Measurements from ENCODE around the gene EGFL8.

The EGFL8 gene

DNA sequence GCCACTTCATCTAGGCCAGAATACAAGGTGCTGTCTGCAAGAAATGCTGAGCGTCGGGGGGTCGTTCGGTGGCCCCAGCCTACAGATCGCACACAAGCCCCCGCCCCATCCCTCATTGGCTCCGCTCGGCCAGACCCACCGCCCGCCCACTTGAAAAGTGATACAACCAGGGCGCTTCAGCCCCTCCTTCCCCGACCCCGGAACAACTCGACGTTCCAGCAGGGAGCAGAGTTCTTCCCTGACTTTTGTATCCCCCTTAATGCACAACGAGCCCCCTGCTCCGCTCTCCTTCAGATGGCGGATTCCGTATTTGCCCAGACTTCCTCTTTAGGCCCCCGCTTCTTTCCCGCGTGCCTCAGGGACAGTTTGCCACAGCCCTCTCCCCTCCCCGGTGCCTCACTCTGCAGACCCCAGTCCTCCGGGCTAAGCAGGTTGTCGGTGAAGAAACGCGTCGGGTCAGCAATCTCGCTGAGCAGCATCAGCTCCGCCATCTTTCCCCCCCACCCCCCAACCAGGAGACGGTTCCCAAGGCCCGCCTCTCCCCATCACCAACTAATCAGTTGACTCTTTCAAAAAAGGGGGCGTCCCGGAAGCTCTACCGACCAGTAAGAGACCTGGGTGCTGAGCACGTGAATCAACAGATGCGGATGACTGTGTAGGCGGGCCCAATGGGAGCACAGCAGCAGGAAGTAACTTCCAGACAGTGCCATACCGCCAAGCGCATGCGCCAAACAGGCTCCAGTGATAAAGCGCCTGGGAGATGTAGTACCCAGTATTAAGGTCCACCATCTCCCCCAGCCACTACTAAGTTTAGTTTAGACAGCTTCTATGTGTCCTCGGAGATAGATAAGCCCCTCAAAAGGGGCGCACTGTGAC, 36.4 kb upstream of the EGFL8 start, which contains the start of gene ATF6B:
Gene ATF6B, minus strand, starts transcription at position 530 of the 876 bp plus-strand sequence. Its CDS starts 39 bp downstream, at position 491.
- no peaks in the 10 kb centered on the region for H3K9me3 ChIP-seq (ENCODE audit: control insufficient read depth in 2 of 2, low read length in 2 of 2)
- peak within 1 kb of the TSS; percentile 81 to 87 for H3K27ac ChIP-seq (ENCODE audit: low read depth in 2 of 2, low read length in 2 of 2)
- H3K4me3 ChIP-seq (ENCODE audit: low read length in 2 of 2): peak within 1 kb of the TSS; percentile 99
- no peaks in the 10 kb centered on the region for H3K27me3 ChIP-seq (ENCODE audit: control insufficient read depth in 2 of 2, insufficient read depth in 2 of 2, low read length in 2 of 2)
- peaks cover 20 to 27% of the 10 kb centered on the region in 2 donors for H3K36me3 ChIP-seq (ENCODE audit: control insufficient read depth in 2 of 2, insufficient read depth in 2 of 2, low read length in 2 of 2)
- peak within 1 kb of the TSS; percentile 95 to 98 for H3K9ac ChIP-seq (ENCODE audit: low read depth in 1 of 2, low read length in 2 of 2)
- peaks cover 25% of the 10 kb centered on the region in 2 donors for H3K4me1 ChIP-seq (ENCODE audit: control insufficient read depth in 2 of 2, insufficient read depth in 2 of 2, low read length in 2 of 2)

GRCh38 chr6:32128751-32129296, 35.6 kb upstream of the EGFL8 start:
- peaks cover 25% of the 10 kb centered on the region in 2 donors for H3K4me1 ChIP-seq (ENCODE audit: control insufficient read depth in 2 of 2, insufficient read depth in 2 of 2, low read length in 2 of 2)
- peaks cover 19 to 25% of the 10 kb centered on the region in 2 donors for H3K36me3 ChIP-seq (ENCODE audit: control insufficient read depth in 2 of 2, insufficient read depth in 2 of 2, low read length in 2 of 2)
- peak overlapping the region; percentile 74 to 91 for H3K4me3 ChIP-seq (ENCODE audit: low read length in 2 of 2)
- no peaks in the 10 kb centered on the region for H3K9me3 ChIP-seq (ENCODE audit: control insufficient read depth in 2 of 2, low read length in 2 of 2)
- no peak overlapping the region for H3K9ac ChIP-seq (ENCODE audit: low read depth in 1 of 2, low read length in 2 of 2)
- H3K27me3 ChIP-seq (ENCODE audit: control insufficient read depth in 2 of 2, insufficient read depth in 2 of 2, low read length in 2 of 2): no peaks in the 10 kb centered on the region
- H3K27ac ChIP-seq (ENCODE audit: low read depth in 2 of 2, low read length in 2 of 2): peak overlapping the region; percentile 20 to 26

DNA sequence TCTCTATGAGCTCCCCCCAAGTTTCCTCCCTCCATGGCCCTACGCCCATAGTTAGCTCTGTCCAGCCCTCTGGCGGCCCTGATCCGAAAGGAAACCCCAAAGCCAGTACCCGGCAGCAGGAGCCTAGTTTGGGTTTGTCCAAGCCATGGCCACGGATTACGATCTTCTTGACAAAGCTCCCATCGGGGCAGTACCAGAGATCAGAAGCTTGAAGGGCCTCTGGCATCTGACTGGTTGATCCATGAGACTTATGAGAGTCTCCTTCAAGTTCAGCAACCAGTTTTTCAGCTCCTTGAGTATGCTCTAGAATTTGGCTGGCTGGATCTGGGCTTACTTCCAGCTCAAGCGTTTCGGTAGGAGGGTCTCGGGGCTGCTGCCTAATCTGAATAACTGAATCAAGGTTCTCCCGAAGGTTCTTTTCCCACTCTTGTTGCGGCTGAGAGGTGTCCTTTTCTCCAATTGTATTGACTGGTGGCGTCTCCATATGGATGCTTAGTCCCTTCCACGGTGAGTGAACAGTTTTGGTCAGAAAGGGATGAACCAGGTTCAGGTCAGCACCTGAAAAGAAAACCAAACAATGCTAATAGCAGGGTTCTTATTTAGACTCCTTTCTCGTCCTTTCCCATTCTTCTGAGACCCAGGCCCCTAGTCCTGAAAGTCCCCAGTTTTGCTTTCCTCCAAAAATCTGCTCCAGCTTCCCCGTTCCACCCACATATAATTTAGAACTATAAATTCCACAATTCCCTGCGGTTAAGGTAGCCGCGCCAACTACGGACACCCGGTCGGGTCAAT, 34.9 kb upstream of the EGFL8 start:
- Histone ChIP-seq H3K4me1 (ENCODE audit: control insufficient read depth in 2 of 2, insufficient read depth in 2 of 2, low read length in 2 of 2) (peaks cover 25% of the 10 kb centered on the region in 2 donors), H3K36me3 (ENCODE audit: control insufficient read depth in 2 of 2, insufficient read depth in 2 of 2, low read length in 2 of 2) (peaks cover 12 to 18% of the 10 kb centered on the region in 2 donors), H3K9ac (ENCODE audit: low read depth in 1 of 2, low read length in 2 of 2) (peak overlapping the region; percentile 63 to 79), H3K9me3 (ENCODE audit: control insufficient read depth in 2 of 2, low read length in 2 of 2) (no peaks in the 10 kb centered on the region), H3K4me3 (ENCODE audit: low read length in 2 of 2) (peak overlapping the region; percentile 74 to 91), H3K27me3 (ENCODE audit: control insufficient read depth in 2 of 2, insufficient read depth in 2 of 2, low read length in 2 of 2) (peaks cover 0 to 1% of the 10 kb centered on the region in 2 donors), H3K27ac (ENCODE audit: low read depth in 2 of 2, low read length in 2 of 2) (peak overlapping the region; percentile 91 to 93)

DNA sequence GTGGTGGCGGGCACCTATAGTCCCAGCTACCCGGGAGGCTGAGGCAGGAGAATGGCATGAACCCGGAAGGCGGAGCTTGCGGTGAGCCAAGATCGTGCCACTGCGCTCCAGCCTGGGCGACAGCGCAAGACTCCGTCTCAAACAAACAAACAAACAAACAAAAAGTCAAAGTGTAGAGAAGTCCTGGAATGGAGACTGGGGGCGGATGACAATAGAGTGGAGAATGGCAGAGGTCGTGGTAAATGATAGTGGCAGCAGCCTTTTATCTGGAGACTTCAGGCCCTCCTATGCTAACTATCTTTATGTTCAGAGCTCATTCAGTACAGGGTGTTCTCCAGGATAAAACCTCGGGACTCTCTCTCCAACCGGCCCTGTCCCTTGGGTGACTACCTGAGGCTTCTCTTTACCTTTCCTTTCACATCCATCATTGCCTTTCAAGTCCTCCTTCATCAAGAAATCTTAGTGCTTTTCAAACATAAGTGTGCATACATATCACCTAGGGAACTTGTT, 32.9 kb upstream of the EGFL8 start:
- H3K9ac ChIP-seq (ENCODE audit: low read depth in 1 of 2, low read length in 2 of 2): no peak overlapping the region
- H3K4me1 ChIP-seq (ENCODE audit: control insufficient read depth in 2 of 2, insufficient read depth in 2 of 2, low read length in 2 of 2): peaks cover 25% of the 10 kb centered on the region in 2 donors
- H3K27ac ChIP-seq (ENCODE audit: low read depth in 2 of 2, low read length in 2 of 2): no peak overlapping the region
- H3K27me3 ChIP-seq (ENCODE audit: control insufficient read depth in 2 of 2, insufficient read depth in 2 of 2, low read length in 2 of 2): peaks cover 0 to 1% of the 10 kb centered on the region in 2 donors
- H3K4me3 ChIP-seq (ENCODE audit: low read length in 2 of 2): no peak overlapping the region
- peaks cover under 1 to 5% of the 10 kb centered on the region in 2 donors for H3K36me3 ChIP-seq (ENCODE audit: control insufficient read depth in 2 of 2, insufficient read depth in 2 of 2, low read length in 2 of 2)
- H3K9me3 ChIP-seq (ENCODE audit: control insufficient read depth in 2 of 2, low read length in 2 of 2): no peaks in the 10 kb centered on the region

- Histone ChIP-seq H3K4me1 (ENCODE audit: control insufficient read depth in 2 of 2, insufficient read depth in 2 of 2, low read length in 2 of 2) (peaks cover 19% of the 10 kb centered on the region in 2 donors), H3K9me3 (ENCODE audit: control insufficient read depth in 2 of 2, low read length in 2 of 2) (no peaks in the 10 kb centered on the region), H3K27me3 (ENCODE audit: control insufficient read depth in 2 of 2, insufficient read depth in 2 of 2, low read length in 2 of 2) (peaks cover 0 to 1% of the 10 kb centered on the region in 2 donors), H3K4me3 (ENCODE audit: low read length in 2 of 2) (no peak overlapping the region), H3K36me3 (ENCODE audit: control insufficient read depth in 2 of 2, insufficient read depth in 2 of 2, low read length in 2 of 2) (no peaks in the 10 kb centered on the region), H3K27ac (ENCODE audit: low read depth in 2 of 2, low read length in 2 of 2) (no peak overlapping the region), H3K9ac (ENCODE audit: low read depth in 1 of 2, low read length in 2 of 2) (no peak overlapping the region)
These were observed 32.3 kb upstream of the EGFL8 start for GRCh38 chr6:32132110-32132509.

GRCh38 chr6:32133786-32134185, 30.6 kb upstream of the EGFL8 start:
- Histone ChIP-seq H3K4me1 (ENCODE audit: control insufficient read depth in 2 of 2, insufficient read depth in 2 of 2, low read length in 2 of 2) (peaks cover 9 to 10% of the 10 kb centered on the region in 2 donors), H3K27ac (ENCODE audit: low read depth in 2 of 2, low read length in 2 of 2) (no peak overlapping the region), H3K36me3 (ENCODE audit: control insufficient read depth in 2 of 2, insufficient read depth in 2 of 2, low read length in 2 of 2) (no peaks in the 10 kb centered on the region), H3K9me3 (ENCODE audit: control insufficient read depth in 2 of 2, low read length in 2 of 2) (no peaks in the 10 kb centered on the region), H3K27me3 (ENCODE audit: control insufficient read depth in 2 of 2, insufficient read depth in 2 of 2, low read length in 2 of 2) (peaks cover 0 to 1% of the 10 kb centered on the region in 2 donors), H3K9ac (ENCODE audit: low read depth in 1 of 2, low read length in 2 of 2) (no peak overlapping the region), H3K4me3 (ENCODE audit: low read length in 2 of 2) (no peak overlapping the region)

DNA sequence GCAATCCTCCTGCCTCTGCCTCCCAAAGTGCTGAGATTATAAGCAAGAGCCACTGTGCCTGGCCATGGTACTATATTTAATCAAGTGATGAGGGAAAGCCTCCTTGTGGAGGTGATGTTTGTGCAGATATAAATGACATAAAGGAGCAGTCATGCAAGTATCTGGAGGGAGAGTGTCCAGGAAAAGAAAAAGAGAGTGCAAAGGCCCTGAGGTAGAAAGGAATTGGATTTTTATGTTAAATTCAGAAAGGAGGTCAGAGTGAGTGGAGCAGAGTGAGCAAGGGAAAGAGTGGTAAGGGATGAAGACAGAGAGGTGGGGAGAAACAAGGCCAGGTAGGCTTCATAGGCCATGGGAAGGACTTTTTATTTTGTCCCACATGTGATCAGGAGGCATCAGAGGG, 26.9 kb upstream of the EGFL8 start:
- no peak overlapping the region for H3K9ac ChIP-seq (ENCODE audit: low read depth in 1 of 2, low read length in 2 of 2)
- H3K36me3 ChIP-seq (ENCODE audit: control insufficient read depth in 2 of 2, insufficient read depth in 2 of 2, low read length in 2 of 2): no peaks in the 10 kb centered on the region
- H3K9me3 ChIP-seq (ENCODE audit: control insufficient read depth in 2 of 2, low read length in 2 of 2): no peaks in the 10 kb centered on the region
- H3K4me1 ChIP-seq (ENCODE audit: control insufficient read depth in 2 of 2, insufficient read depth in 2 of 2, low read length in 2 of 2): peaks cover 0 to 4% of the 10 kb centered on the region in 2 donors
- peaks cover 0 to 1% of the 10 kb centered on the region in 2 donors for H3K27me3 ChIP-seq (ENCODE audit: control insufficient read depth in 2 of 2, insufficient read depth in 2 of 2, low read length in 2 of 2)
- H3K27ac ChIP-seq (ENCODE audit: low read depth in 2 of 2, low read length in 2 of 2): no peak overlapping the region
- H3K4me3 ChIP-seq (ENCODE audit: low read length in 2 of 2): no peak overlapping the region

- Histone ChIP-seq H3K4me3 (ENCODE audit: low read length in 2 of 2) (no peak overlapping the region), H3K27ac (ENCODE audit: low read depth in 2 of 2, low read length in 2 of 2) (no peak overlapping the region), H3K9ac (ENCODE audit: low read depth in 1 of 2, low read length in 2 of 2) (no peak overlapping the region), H3K4me1 (ENCODE audit: control insufficient read depth in 2 of 2, insufficient read depth in 2 of 2, low read length in 2 of 2) (peaks cover 3 to 4% of the 10 kb centered on the region in 2 donors), H3K9me3 (ENCODE audit: control insufficient read depth in 2 of 2, low read length in 2 of 2) (no peaks in the 10 kb centered on the region), H3K36me3 (ENCODE audit: control insufficient read depth in 2 of 2, insufficient read depth in 2 of 2, low read length in 2 of 2) (no peaks in the 10 kb centered on the region), H3K27me3 (ENCODE audit: control insufficient read depth in 2 of 2, insufficient read depth in 2 of 2, low read length in 2 of 2) (no peaks in the 10 kb centered on the region)
These were observed 24.8 kb upstream of the EGFL8 start for GRCh38 chr6:32139590-32139989.

DNA sequence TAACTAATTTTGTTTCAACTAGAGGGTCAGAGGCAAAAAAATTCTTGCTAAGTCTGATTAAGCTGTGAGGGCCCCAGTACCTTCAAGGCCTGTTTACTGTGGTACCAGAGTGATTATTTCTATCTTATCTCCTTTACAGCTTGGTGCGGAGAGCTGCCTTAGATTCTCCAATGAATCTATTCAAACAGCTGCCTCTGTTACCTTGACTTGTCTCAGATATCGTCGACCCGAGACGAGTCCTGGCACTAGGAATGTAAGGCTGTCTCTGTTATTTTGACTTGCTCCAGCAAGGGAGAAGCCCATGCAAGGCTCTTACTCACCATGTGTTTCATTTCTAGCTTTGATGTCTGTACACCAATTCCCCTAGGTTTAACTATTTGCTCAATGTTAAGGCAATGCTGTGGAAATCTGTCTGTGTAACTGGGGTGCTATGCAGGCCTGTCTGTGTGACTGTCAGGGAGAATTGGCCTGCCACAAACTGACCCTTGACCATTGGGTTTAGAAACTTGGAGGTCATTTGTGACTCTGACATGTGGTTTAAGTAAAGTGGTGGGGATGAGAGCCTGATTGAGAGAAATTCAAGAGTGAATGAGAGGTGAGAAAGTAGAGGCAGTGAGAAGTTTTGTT, 23.9 kb upstream of the EGFL8 start:
- H3K4me3 ChIP-seq (ENCODE audit: low read length in 2 of 2): no peak overlapping the region
- H3K36me3 ChIP-seq (ENCODE audit: control insufficient read depth in 2 of 2, insufficient read depth in 2 of 2, low read length in 2 of 2): no peaks in the 10 kb centered on the region
- H3K4me1 ChIP-seq (ENCODE audit: control insufficient read depth in 2 of 2, insufficient read depth in 2 of 2, low read length in 2 of 2): peaks cover 3 to 4% of the 10 kb centered on the region in 2 donors
- H3K9ac ChIP-seq (ENCODE audit: low read depth in 1 of 2, low read length in 2 of 2): no peak overlapping the region
- H3K27me3 ChIP-seq (ENCODE audit: control insufficient read depth in 2 of 2, insufficient read depth in 2 of 2, low read length in 2 of 2): no peaks in the 10 kb centered on the region
- H3K9me3 ChIP-seq (ENCODE audit: control insufficient read depth in 2 of 2, low read length in 2 of 2): no peaks in the 10 kb centered on the region
- H3K27ac ChIP-seq (ENCODE audit: low read depth in 2 of 2, low read length in 2 of 2): no peak overlapping the region
